Subcutaneous adipose tissue (tissue), 4 donors: ENCODE measurements around the gene CLDN6. TPM values are rescaled to one million over a fixed set of nuclear protein-coding genes. Genes with fewer than 3 reads are reported as not detected.

Experiments
- total RNA-seq, 4 donors: library from RNA; depleted of rRNA; stranded (reverse); fragments of >200 nt; gene quantifications; one replicate each; pipeline ENCODE4 v1.1.0, GENCODE V29; 2016
- TF ChIP-seq, protein P1 (sequence below): fragments of 450-650 bp; IDR thresholded peaks from one replicate; pipeline ENCODE4 v1.5.1; 2016; ENCODE audit warnings: low read depth, mild to moderate bottlenecking, control low read depth, antibody characterized with exemption, moderate library complexity

CLDN6 gene
- total RNA-seq, 4 donors from 2014 or later: not detected

- TF ChIP-seq, protein P1, sequence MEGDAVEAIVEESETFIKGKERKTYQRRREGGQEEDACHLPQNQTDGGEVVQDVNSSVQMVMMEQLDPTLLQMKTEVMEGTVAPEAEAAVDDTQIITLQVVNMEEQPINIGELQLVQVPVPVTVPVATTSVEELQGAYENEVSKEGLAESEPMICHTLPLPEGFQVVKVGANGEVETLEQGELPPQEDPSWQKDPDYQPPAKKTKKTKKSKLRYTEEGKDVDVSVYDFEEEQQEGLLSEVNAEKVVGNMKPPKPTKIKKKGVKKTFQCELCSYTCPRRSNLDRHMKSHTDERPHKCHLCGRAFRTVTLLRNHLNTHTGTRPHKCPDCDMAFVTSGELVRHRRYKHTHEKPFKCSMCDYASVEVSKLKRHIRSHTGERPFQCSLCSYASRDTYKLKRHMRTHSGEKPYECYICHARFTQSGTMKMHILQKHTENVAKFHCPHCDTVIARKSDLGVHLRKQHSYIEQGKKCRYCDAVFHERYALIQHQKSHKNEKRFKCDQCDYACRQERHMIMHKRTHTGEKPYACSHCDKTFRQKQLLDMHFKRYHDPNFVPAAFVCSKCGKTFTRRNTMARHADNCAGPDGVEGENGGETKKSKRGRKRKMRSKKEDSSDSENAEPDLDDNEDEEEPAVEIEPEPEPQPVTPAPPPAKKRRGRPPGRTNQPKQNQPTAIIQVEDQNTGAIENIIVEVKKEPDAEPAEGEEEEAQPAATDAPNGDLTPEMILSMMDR: no peak
These were observed 28.0 kb upstream of the CLDN6 start, which contains the start of gene MMP25 for GRCh38 chr16:3045758-3046640. TSS of gene MMP25 (plus strand) at chr16:3046561. CDS start at chr16:3046918, 357 bp downstream.

DNA sequence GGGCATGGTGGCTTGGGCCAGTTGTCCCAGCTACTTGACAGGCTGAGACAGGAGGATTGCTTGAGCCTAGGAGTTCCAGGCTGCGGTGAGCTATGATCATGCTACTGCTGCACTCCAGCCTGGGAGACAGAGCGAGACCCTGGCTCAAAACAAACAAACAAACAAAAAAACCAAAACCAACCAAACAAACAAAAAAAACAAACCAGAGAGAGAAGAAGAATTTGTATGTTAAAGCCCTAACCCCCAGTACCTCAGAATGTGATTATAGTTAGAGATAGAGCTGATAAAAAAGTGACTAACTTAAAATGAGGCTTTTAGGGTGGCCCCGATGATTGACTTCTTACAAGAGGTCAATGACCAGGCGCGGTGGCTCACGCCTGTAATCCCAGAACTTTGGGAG lies 26.7 kb upstream of the CLDN6 start:
- TF ChIP-seq, protein P1: no peak

- TF ChIP-seq, protein P1: no peak
These were observed 24.4 kb upstream of the CLDN6 start for GRCh38 chr16:3042376-3042775.

GRCh38 chr16:3038896-3039295 lies 20.9 kb upstream of the CLDN6 start:
- TF ChIP-seq, protein P1: no peak

DNA sequence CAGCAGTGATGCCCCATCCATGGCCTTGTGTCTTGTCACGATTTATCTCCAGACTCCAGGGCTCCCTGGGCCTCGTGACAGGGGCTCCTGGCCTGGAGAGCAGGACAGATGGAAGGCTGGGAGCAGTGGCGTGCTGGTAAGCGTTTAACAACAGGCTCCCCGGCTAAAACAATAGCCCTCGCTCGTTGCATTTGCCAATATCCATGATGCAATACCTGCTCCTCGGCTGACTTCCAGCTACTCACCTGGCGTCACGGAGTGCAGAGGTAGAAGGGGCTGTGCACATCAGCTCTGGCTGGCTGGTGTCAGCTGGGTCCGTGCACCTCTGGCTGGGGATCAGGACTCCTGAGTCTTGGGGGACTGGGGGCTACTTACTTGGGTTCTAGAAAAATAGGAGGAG lies 20.3 kb upstream of the CLDN6 start:
- TF ChIP-seq, protein P1: no peak

DNA sequence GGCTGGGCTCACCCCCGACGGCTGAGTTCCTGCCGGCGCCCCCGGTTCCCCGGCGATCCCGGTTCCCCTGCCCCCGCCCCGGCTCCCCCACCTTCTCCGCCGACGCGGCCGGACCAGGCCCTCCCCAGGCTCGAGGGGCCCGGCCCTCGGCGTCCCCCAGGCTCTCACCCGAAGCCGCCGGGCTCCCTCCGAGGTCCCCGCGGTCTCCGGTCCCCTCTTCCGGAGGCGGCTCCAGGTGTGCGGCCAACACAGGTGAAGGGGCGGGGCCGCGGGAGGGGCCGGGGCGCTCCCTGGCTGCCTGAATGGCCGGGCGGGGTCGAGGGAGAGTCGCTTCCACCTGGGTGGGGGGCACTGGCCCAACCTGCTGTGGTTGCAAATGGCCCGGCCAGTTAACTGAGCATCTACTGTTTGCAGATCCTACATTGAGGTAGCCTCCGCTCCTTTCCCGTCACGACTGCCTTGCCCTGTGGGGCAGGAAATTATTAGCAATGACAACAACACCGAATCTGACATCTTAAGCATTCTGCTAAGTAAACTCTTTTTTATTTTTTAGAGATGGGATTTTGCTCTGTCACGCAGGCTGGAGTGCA lies 18.8 kb upstream of the CLDN6 start, which contains the start of gene BICDL2:
BICDL2 (minus strand) TSS at position 219 of the 590 bp plus-strand sequence. CDS start 1,448 bp downstream, outside the sequence.
- TF ChIP-seq, protein P1: no peak
